Measurements from ENCODE around the gene NRCAM.

- TF ChIP-seq POLR2A (IDR thresholded peaks at IDR 0.05; ENCODE audit: low read length) (no peak), GATA1 (IDR thresholded peaks at IDR 0.05; ENCODE audit: low read depth, low read length) (no peak)
Measured at GRCh38 chr7:108224387-108224786, 231.8 kb downstream of the NRCAM start.
